ENCODE data around the gene TIAM1. TPM values are rescaled to one million over a fixed set of nuclear protein-coding genes. Genes with fewer than 3 reads are reported as not detected.

TIAM1 gene
- total and polyA plus RNA-seq, 8 donors, result 1.1 to 19.8 (median 3.3) TPM

- H3K27ac ChIP-seq, result no peak overlapping the region
- no peaks in the 10 kb centered on the region for H3K36me3 ChIP-seq
- intact Hi-C loops (cut with DNase I; ENCODE audit: low total_unique reads), result no loop called here
- 48 to 65% (median 64%) methylated on average over 12 of the region's 12 CpGs for WGBS, 5 donors
- TF ChIP-seq POLR2A (IDR thresholded peaks at IDR 0.05) (no peak), CTCF (IDR thresholded peaks at IDR 0.05) (no peak), EP300 (IDR thresholded peaks at IDR 0.05) (no peak), POLR2AphosphoS5 (IDR thresholded peaks at IDR 0.05) (no peak)
- H3K9me3 ChIP-seq, result no peaks in the 10 kb centered on the region
- no peaks in the 10 kb centered on the region for H3K27me3 ChIP-seq
- H3K4me3 ChIP-seq, result no peak overlapping the region
- peak in 1 of 2 donors; percentile 55 for DNase-seq
- peaks cover 0 to 5% (median 0%) of the 10 kb centered on the region in 4 donors for H3K4me1 ChIP-seq
These were observed 207.2 kb downstream of the TIAM1 start for GRCh38 chr21:31136891-31137290.

GRCh38 chr21:31135531-31136184 lies 208.4 kb downstream of the TIAM1 start:
- peaks cover 0 to 5% (median 0%) of the 10 kb centered on the region in 4 donors for H3K4me1 ChIP-seq

DNA sequence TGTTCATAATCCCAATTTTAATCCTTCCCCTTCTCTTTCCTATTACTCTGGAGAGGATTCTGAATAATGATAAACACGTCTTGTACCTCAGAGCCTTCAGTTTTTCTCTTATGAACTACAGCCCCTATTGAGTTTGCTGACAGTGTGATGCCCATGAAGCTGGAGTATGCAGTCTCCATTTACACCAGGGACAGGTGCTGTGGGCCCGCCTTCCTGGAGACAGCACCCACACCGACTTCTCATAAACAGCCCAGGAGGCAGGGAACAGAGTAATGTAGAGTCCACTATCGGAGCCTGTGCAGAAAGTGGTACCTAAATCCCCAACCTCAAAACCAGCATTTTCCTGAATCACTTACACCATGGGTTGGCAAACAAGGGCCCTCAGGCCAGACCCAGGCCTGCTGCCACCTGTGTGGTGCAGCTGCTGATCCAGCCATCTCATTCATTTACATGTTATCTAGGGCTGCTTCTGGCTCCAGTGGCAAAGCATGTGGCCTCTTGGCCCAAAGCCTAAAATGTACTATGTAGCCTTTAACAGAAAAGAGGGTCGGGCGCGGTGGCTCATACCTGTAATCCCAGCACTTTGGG lies 210.7 kb downstream of the TIAM1 start:
- WGBS, 5 donors, result 76 to 85% (median 83%) methylated on average over 7 of the region's 7 CpGs
- intact Hi-C loops (cut with DNase I; ENCODE audit: low total_unique reads), result no loop called here
- TF ChIP-seq CTCF (IDR thresholded peaks at IDR 0.05) (no peak), EP300 (IDR thresholded peaks at IDR 0.05) (no peak), POLR2AphosphoS5 (IDR thresholded peaks at IDR 0.05) (no peak), POLR2A (IDR thresholded peaks at IDR 0.05) (no peak)
- peaks cover 0 to 5% (median 0%) of the 10 kb centered on the region in 4 donors for H3K4me1 ChIP-seq
- no peaks in the 10 kb centered on the region for H3K9me3 ChIP-seq
- H3K4me3 ChIP-seq, result no peak overlapping the region
- no peaks in the 10 kb centered on the region for H3K27me3 ChIP-seq
- no peak overlapping the region for H3K27ac ChIP-seq
- DNase-seq, result no peak
- peaks cover 0 to 4% (median 0%) of the 10 kb centered on the region in 4 donors for H3K36me3 ChIP-seq

More at GRCh38 chr21:31135531-31136184, 208.4 kb downstream of the TIAM1 start:
- H3K27ac ChIP-seq, result no peak overlapping the region
- DNase-seq, result no peak
- WGBS, 5 donors, result 66 to 74% (median 73%) methylated on average over 12 of the region's 12 CpGs
- intact Hi-C loops (cut with DNase I; ENCODE audit: low total_unique reads), result no loop called here
- H3K27me3 ChIP-seq, result no peaks in the 10 kb centered on the region
- no peaks in the 10 kb centered on the region for H3K9me3 ChIP-seq
- H3K36me3 ChIP-seq, result peaks cover 0 to under 1% (median 0%) of the 10 kb centered on the region in 4 donors
- no peak overlapping the region for H3K4me3 ChIP-seq
- TF ChIP-seq POLR2AphosphoS5 (IDR thresholded peaks at IDR 0.05) (no peak), POLR2A (IDR thresholded peaks at IDR 0.05) (no peak), EP300 (IDR thresholded peaks at IDR 0.05) (no peak), CTCF (IDR thresholded peaks at IDR 0.05) (no peak)

GRCh38 chr21:31132574-31133242 lies 211.4 kb downstream of the TIAM1 start:
- peak in 1 of 2 donors; percentile 70 for DNase-seq
- H3K4me1 ChIP-seq, result peaks cover 0 to 5% (median 0%) of the 10 kb centered on the region in 4 donors
- TF ChIP-seq EP300 (IDR thresholded peaks at IDR 0.05) (no peak), POLR2AphosphoS5 (IDR thresholded peaks at IDR 0.05) (no peak), POLR2A (IDR thresholded peaks at IDR 0.05) (no peak), CTCF (IDR thresholded peaks at IDR 0.05) (no peak)
- H3K27ac ChIP-seq, result no peak overlapping the region
- no peak overlapping the region for H3K4me3 ChIP-seq
- H3K36me3 ChIP-seq, result peaks cover 0 to 4% (median 0%) of the 10 kb centered on the region in 4 donors
- H3K9me3 ChIP-seq, result no peaks in the 10 kb centered on the region
- WGBS, 5 donors, result 57 to 73% (median 67%) methylated on average over 11 of the region's 11 CpGs
- intact Hi-C loops (cut with DNase I; ENCODE audit: low total_unique reads), result no loop called here
- no peaks in the 10 kb centered on the region for H3K27me3 ChIP-seq

Data from stomach (tissue), 9 donors.